A549 treated with AZD2906 at 1 μM for 4 hours (cell line): Measurements from ENCODE around the gene PLP2. TPM values are rescaled to one million over a fixed set of nuclear protein-coding genes. Genes with fewer than 3 reads are reported as not detected.

Source experiments
- total RNA-seq: library from RNA; stranded (reverse); fragments of 200-300 nt; extraction: Qiagen RNA extraction; gene quantifications from 5 replicates; pipeline ENCODE4 v1.2.3, GENCODE V29; 2022

PLP2 gene
- 324 to 454 TPM (median 441 TPM) in 5 replicates for total RNA-seq

GRCh38 chrX:49171752-49172279, at the start of gene PLP2:
Gene PLP2, plus strand, starts transcription at chrX:49171898. Its CDS starts 103 bp downstream, at chrX:49172001.

GRCh38 chrX:49162620-49163019, 9.1 kb upstream of the PLP2 start, which contains the start of gene MAGIX:
Gene MAGIX, plus strand, starts transcription at chrX:49162758. Its CDS starts 132 bp downstream, at chrX:49162890.

GRCh38 chrX:49186125-49187027, 14.7 kb downstream of the PLP2 start, which contains the start of gene PRICKLE3:
Gene PRICKLE3, minus strand, starts transcription at chrX:49186373. Its CDS starts 76 bp downstream, at chrX:49186297.

GRCh38 chrX:49199906-49200771, 28.4 kb downstream of the PLP2 start, which contains the start of gene SYP:
Gene SYP, minus strand, starts transcription at chrX:49200193. Its CDS starts 7 bp downstream, at chrX:49200186.

Other genes with a start within 250 kb of the PLP2 start
- 60.0 to 66.3 TPM (median 63.1 TPM) in 5 replicates for gene OTUD5, start 214.3 kb upstream of the PLP2 start, total RNA-seq
- gene KCND1, start 200.1 kb upstream of the PLP2 start, total RNA-seq: 0.65 to 1.2 TPM (median 1.1 TPM) in 5 replicates
- 16.6 to 21.6 TPM (median 19.0 TPM) in 5 replicates for gene GRIPAP1, start 169.6 kb upstream of the PLP2 start, total RNA-seq
- gene TFE3, start 128.5 kb upstream of the PLP2 start, total RNA-seq: 42.9 to 49.5 TPM (median 48.8 TPM) in 5 replicates
- 2.7 to 4.4 TPM (median 3.5 TPM) in 5 replicates for gene CCDC120, start 112.9 kb upstream of the PLP2 start, total RNA-seq
- 35.6 to 44.5 TPM (median 42.7 TPM) in 5 replicates for gene PRAF2, start 97.9 kb upstream of the PLP2 start, total RNA-seq
- gene WDR45, start 92.0 kb upstream of the PLP2 start, total RNA-seq: 52.7 to 59.9 TPM (median 57.2 TPM) in 5 replicates
- 21.8 to 23.6 TPM (median 22.8 TPM) in 5 replicates for gene GPKOW, start 48.2 kb upstream of the PLP2 start, total RNA-seq
- 2.3 to 3.9 TPM (median 3.3 TPM) in 5 replicates for gene MAGIX, start 9.1 kb upstream of the PLP2 start, total RNA-seq
- 11.8 to 18.5 TPM (median 16.8 TPM) in 5 replicates for gene PRICKLE3, start 14.5 kb downstream of the PLP2 start, total RNA-seq
- 2.2 to 3.2 TPM (median 2.7 TPM) in 5 replicates for gene SYP, start 28.3 kb downstream of the PLP2 start, total RNA-seq
- gene CACNA1F, start 61.4 kb downstream of the PLP2 start, total RNA-seq: not detected in 5 replicates
- gene CCDC22, start 63.6 kb downstream of the PLP2 start, total RNA-seq: 13.5 to 14.7 TPM (median 14.1 TPM) in 5 replicates
- 0.07 to 0.14 TPM (median 0.10 TPM) in 5 replicates for gene FOXP3, start 92.8 kb downstream of the PLP2 start, total RNA-seq
- gene PPP1R3F, start 97.9 kb downstream of the PLP2 start, total RNA-seq: 2.1 to 3.6 TPM (median 2.8 TPM) in 5 replicates
- not detected in 5 replicates for gene GAGE10, start 131.7 kb downstream of the PLP2 start, total RNA-seq
- not detected in 5 replicates for gene GAGE12J, start 150.1 kb downstream of the PLP2 start, total RNA-seq
- not detected in 5 replicates for gene GAGE13, start 159.7 kb downstream of the PLP2 start, total RNA-seq